ENCODE measurements around the gene E2F1. TPM values are rescaled to one million over a fixed set of nuclear protein-coding genes. Genes with fewer than 3 reads are reported as not detected.

E2F1 gene
- total and polyA plus RNA-seq, 7 experiments from 2014 or later, result 0.46 to 61.6 (median 1.5) TPM; not detected in 1

- H3K27ac ChIP-seq (ENCODE audit: low read depth, low read length), result no peak overlapping the region
- H3K9me3 Mint-ChIP-seq, result peaks cover 0 to 14% (median 0%) of the 10 kb centered on the region in 11 donors
- CTCF ChIA-PET, result no interaction called here
- intact Hi-C loops (cut with micrococcal nuclease), result no loop called here
- H3K4me1 Mint-ChIP-seq, result peaks cover 0 to 7% (median 0%) of the 10 kb centered on the region in 7 donors
- no peaks in the 10 kb centered on the region for H3K9me3 ChIP-seq (ENCODE audit: control insufficient read depth in 2 of 3, low read length in 3 of 3)
- H3K27me3 Mint-ChIP-seq, result no peaks in the 10 kb centered on the region
- no peak overlapping the region for H3K4me3 ChIP-seq (ENCODE audit: low read length)
- ATAC-seq, result no peak
- H3K4me3 Mint-ChIP-seq, result no peak overlapping the region
- H3K4me1 ChIP-seq (ENCODE audit: control insufficient read depth in 2 of 2, insufficient read depth in 2 of 2, low read length in 2 of 2), result no peaks in the 10 kb centered on the region
- POLR2A ChIA-PET, result interaction anchor here (0.8 kb wide), 1 partner anchor 15 kb away, joined by 4 read pairs; no protein-coding TSS in a partner anchor
- no peak overlapping the region for H3K27ac Mint-ChIP-seq
- no peaks in the 10 kb centered on the region for H3K36me3 ChIP-seq (ENCODE audit: control insufficient read depth in 2 of 3, insufficient read depth in 3 of 3, low read length in 3 of 3)
- peaks cover 0 to 9% (median 0%) of the 10 kb centered on the region in 5 donors for H3K36me3 Mint-ChIP-seq
- DNase-seq, result no peak
- H3K27me3 ChIP-seq (ENCODE audit: control insufficient read depth in 2 of 2, insufficient read depth in 2 of 2, low read length in 2 of 2), result no peaks in the 10 kb centered on the region
Observed at GRCh38 chr20:33697129-33697528, 10.9 kb upstream of the E2F1 start.

DNA sequence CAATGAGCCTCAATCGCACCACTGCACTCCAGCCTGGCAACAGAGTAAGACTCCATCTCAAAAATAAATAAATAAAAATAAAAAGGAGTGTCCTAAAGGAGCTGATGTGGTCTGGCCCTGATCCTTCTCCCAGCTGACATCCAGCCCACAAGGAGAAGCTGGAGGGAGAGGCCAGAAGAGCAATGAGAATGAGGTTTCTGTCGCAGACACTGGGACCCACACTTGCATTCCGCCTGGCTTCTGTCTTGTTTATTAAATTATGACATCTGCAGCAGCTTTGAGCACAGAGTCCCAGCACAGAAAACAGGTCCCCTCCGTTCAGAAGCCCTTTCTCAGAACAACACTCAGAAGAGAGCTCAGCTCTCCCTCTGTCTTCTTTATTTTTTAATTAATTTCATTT is 10.3 kb upstream of the E2F1 start:
- H3K4me3 Mint-ChIP-seq, result no peak overlapping the region
- Histone ChIP-seq H3K4me3 (ENCODE audit: low read length) (no peak overlapping the region), H3K27me3 (ENCODE audit: control insufficient read depth in 2 of 2, insufficient read depth in 2 of 2, low read length in 2 of 2) (no peaks in the 10 kb centered on the region), H3K9me3 (ENCODE audit: control insufficient read depth in 2 of 3, low read length in 3 of 3) (no peaks in the 10 kb centered on the region), H3K27ac (ENCODE audit: low read depth, low read length) (no peak overlapping the region), H3K4me1 (ENCODE audit: control insufficient read depth in 2 of 2, insufficient read depth in 2 of 2, low read length in 2 of 2) (no peaks in the 10 kb centered on the region), H3K36me3 (ENCODE audit: control insufficient read depth in 2 of 3, insufficient read depth in 3 of 3, low read length in 3 of 3) (no peaks in the 10 kb centered on the region)
- POLR2A ChIA-PET, result interaction anchor here (0.8 to 0.9 kb wide), 3 partner anchors 16 to 121 kb away, joined by 3 to 4 read pairs (median 3); partner anchors contain the start of gene PXMP4
- H3K27ac Mint-ChIP-seq, result no peak overlapping the region
- H3K9me3 Mint-ChIP-seq, result peaks cover 0 to 10% (median 0%) of the 10 kb centered on the region in 11 donors
- H3K36me3 Mint-ChIP-seq, result peaks cover 0 to 6% (median 0%) of the 10 kb centered on the region in 5 donors
- intact Hi-C loops (cut with micrococcal nuclease), result no loop called here
- CTCF ChIA-PET, result interaction anchor here (1.2 kb wide), 1 partner anchor 25 kb away, joined by 3 read pairs; no protein-coding TSS in a partner anchor
- H3K27me3 Mint-ChIP-seq, result no peaks in the 10 kb centered on the region
- H3K4me1 Mint-ChIP-seq, result peaks cover 0 to 9% (median 0%) of the 10 kb centered on the region in 7 donors
- DNase-seq (no peak), ATAC-seq (no peak)

- Histone ChIP-seq H3K4me1 (ENCODE audit: control insufficient read depth in 2 of 2, insufficient read depth in 2 of 2, low read length in 2 of 2) (peaks cover 0 to 5% of the 10 kb centered on the region in 2 donors), H3K36me3 (ENCODE audit: control insufficient read depth in 2 of 3, insufficient read depth in 3 of 3, low read length in 3 of 3) (no peaks in the 10 kb centered on the region), H3K27me3 (ENCODE audit: control insufficient read depth in 2 of 2, insufficient read depth in 2 of 2, low read length in 2 of 2) (no peaks in the 10 kb centered on the region), H3K9me3 (ENCODE audit: control insufficient read depth in 2 of 3, low read length in 3 of 3) (no peaks in the 10 kb centered on the region), H3K27ac (ENCODE audit: low read depth, low read length) (no peak overlapping the region), H3K4me3 (ENCODE audit: low read length) (no peak overlapping the region)
- Mint-ChIP-seq H3K4me3 (no peak overlapping the region), H3K9me3 (peaks cover 0 to 10% (median 0%) of the 10 kb centered on the region in 11 donors), H3K27ac (peak overlapping the region in 4 of 9 donors; percentile 48 to 82 (median 66)), H3K4me1 (peaks cover 5 to 20% (median 7%) of the 10 kb centered on the region in 7 donors), H3K27me3 (no peaks in the 10 kb centered on the region), H3K36me3 (peaks cover 0 to 6% (median 0%) of the 10 kb centered on the region in 5 donors)
- DNase-seq (no peak), ATAC-seq (no peak)
- ChIA-PET POLR2A (interaction anchor here (0.6 to 1.0 kb wide), 3 partner anchors 19 to 373 kb away, joined by 3 read pairs; no protein-coding TSS in a partner anchor), CTCF (no interaction called here)
- intact Hi-C loops (cut with micrococcal nuclease), result no loop called here
Observed at GRCh38 chr20:33694639-33695012, 8.4 kb upstream of the E2F1 start.

- Histone ChIP-seq H3K36me3 (ENCODE audit: control insufficient read depth in 2 of 3, insufficient read depth in 3 of 3, low read length in 3 of 3) (no peaks in the 10 kb centered on the region), H3K27me3 (ENCODE audit: control insufficient read depth in 2 of 2, insufficient read depth in 2 of 2, low read length in 2 of 2) (no peaks in the 10 kb centered on the region), H3K9me3 (ENCODE audit: control insufficient read depth in 2 of 3, low read length in 3 of 3) (no peaks in the 10 kb centered on the region), H3K4me1 (ENCODE audit: control insufficient read depth in 2 of 2, insufficient read depth in 2 of 2, low read length in 2 of 2) (peaks cover 0 to 11% of the 10 kb centered on the region in 2 donors), H3K4me3 (ENCODE audit: low read length) (no peak overlapping the region), H3K27ac (ENCODE audit: low read depth, low read length) (no peak overlapping the region)
- no peak for ATAC-seq
- Mint-ChIP-seq H3K9me3 (peaks cover 0 to 10% (median 0%) of the 10 kb centered on the region in 11 donors), H3K27me3 (no peaks in the 10 kb centered on the region), H3K36me3 (peaks cover 0 to 6% (median 0%) of the 10 kb centered on the region in 5 donors), H3K4me3 (no peak overlapping the region), H3K27ac (peak overlapping the region in 4 of 9 donors; percentile 48 to 82 (median 66)), H3K4me1 (peaks cover 7 to 26% (median 14%) of the 10 kb centered on the region in 7 donors)
- intact Hi-C loops (cut with micrococcal nuclease), result no loop called here
- POLR2A ChIA-PET, result interaction anchor here (0.7 to 1.0 kb wide), 2 partner anchors 37 to 374 kb away, joined by 3 read pairs; no protein-coding TSS in a partner anchor
- CTCF ChIA-PET, result no interaction called here
- DNase-seq, result no peak
Observed at GRCh38 chr20:33693741-33694638, 7.8 kb upstream of the E2F1 start.

DNA sequence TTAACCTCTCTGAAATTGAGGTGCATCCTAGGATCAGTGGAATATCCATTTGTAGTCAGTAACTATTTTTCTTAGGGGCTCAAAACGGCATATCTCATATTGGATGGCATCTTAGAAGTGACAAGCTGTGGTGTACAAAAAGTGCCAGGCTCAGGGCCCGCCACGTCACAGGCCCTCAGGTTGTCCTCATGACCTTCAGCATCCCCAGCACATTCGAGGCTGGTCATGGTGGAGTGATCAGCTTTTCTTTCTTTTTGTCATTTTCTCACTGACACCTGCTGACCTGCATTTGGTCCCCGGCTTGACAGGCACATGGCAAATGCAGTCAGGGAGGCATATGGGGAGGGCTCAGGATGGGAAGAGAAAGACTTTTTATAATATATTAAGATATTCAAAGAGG is 7.1 kb upstream of the E2F1 start:
- H3K36me3 Mint-ChIP-seq, result peaks cover 0 to 4% (median 0%) of the 10 kb centered on the region in 5 donors

DNA sequence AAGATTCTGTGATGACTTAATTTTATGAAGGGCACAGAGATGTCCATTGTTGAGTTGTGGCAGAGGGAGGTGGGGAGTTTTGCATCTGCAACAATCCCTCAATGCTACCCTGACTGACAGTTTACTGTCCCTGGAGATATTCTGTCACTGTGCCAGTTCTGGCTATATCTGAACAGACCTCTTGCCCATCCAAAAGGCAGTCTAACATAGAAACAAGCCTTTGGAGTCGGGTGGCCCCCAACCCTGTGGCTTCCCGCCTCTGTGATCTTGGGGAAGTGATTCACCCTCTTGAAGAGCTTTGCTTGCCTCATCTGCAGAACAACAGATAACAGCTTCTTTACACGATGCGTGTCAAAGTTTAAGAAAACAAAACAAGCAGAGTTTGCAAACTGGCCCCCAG is 3.8 kb upstream of the E2F1 start:
- ChIA-PET CTCF (interaction anchor here (0.8 kb wide), 1 partner anchor 722 kb away, joined by 4 read pairs; no protein-coding TSS in a partner anchor), POLR2A (interaction anchor here (0.6 to 2.9 kb wide), 9 partner anchors 10 to 167 kb away, joined by 3 to 19 read pairs (median 7); partner anchors contain the start of genes ACTL10, C20orf144, PXMP4 and ZNF341)

More for the DNA sequence above, 7.1 kb upstream of the E2F1 start:
- no peak for DNase-seq
- Mint-ChIP-seq H3K9me3 (peaks cover 0 to 10% (median 0%) of the 10 kb centered on the region in 11 donors), H3K4me1 (peaks cover 9 to 33% (median 21%) of the 10 kb centered on the region in 7 donors), H3K27me3 (no peaks in the 10 kb centered on the region), H3K4me3 (no peak overlapping the region), H3K27ac (no peak overlapping the region)
- ChIA-PET CTCF (no interaction called here), POLR2A (no interaction called here)
- no peak for ATAC-seq
- no peak overlapping the region for H3K4me3 ChIP-seq (ENCODE audit: low read length)
- no peak overlapping the region for H3K27ac ChIP-seq (ENCODE audit: low read depth, low read length)
- intact Hi-C loops (cut with micrococcal nuclease), result no loop called here
- H3K27me3 ChIP-seq (ENCODE audit: control insufficient read depth in 2 of 2, insufficient read depth in 2 of 2, low read length in 2 of 2), result no peaks in the 10 kb centered on the region
- H3K36me3 ChIP-seq (ENCODE audit: control insufficient read depth in 2 of 3, insufficient read depth in 3 of 3, low read length in 3 of 3), result no peaks in the 10 kb centered on the region
- H3K4me1 ChIP-seq (ENCODE audit: control insufficient read depth in 2 of 2, insufficient read depth in 2 of 2, low read length in 2 of 2), result peaks cover 0 to 12% of the 10 kb centered on the region in 2 donors
- no peaks in the 10 kb centered on the region for H3K9me3 ChIP-seq (ENCODE audit: control insufficient read depth in 2 of 3, low read length in 3 of 3)

More for the DNA sequence above, 3.8 kb upstream of the E2F1 start:
- Mint-ChIP-seq H3K4me3 (peak overlapping the region in 9 of 10 donors; percentile 18 to 73 (median 61)), H3K4me1 (peaks cover 11 to 50% (median 37%) of the 10 kb centered on the region in 7 donors), H3K27ac (peak overlapping the region; percentile 4 to 95 (median 77)), H3K36me3 (peaks cover 0 to 4% (median 0%) of the 10 kb centered on the region in 5 donors), H3K9me3 (no peaks in the 10 kb centered on the region), H3K27me3 (no peaks in the 10 kb centered on the region)
- H3K27me3 ChIP-seq (ENCODE audit: control insufficient read depth in 2 of 2, insufficient read depth in 2 of 2, low read length in 2 of 2), result no peaks in the 10 kb centered on the region
- DNase-seq (peak in 3 of 9 donors; percentile 30 to 57 (median 56)), ATAC-seq (peak; percentile 12)
- H3K27ac ChIP-seq (ENCODE audit: low read depth, low read length), result peak overlapping the region; percentile 28
- no peak overlapping the region for H3K4me3 ChIP-seq (ENCODE audit: low read length)
- H3K4me1 ChIP-seq (ENCODE audit: control insufficient read depth in 2 of 2, insufficient read depth in 2 of 2, low read length in 2 of 2), result peaks cover 3 to 26% of the 10 kb centered on the region in 2 donors
- no peaks in the 10 kb centered on the region for H3K9me3 ChIP-seq (ENCODE audit: control insufficient read depth in 2 of 3, low read length in 3 of 3)
- no peaks in the 10 kb centered on the region for H3K36me3 ChIP-seq (ENCODE audit: control insufficient read depth in 2 of 3, insufficient read depth in 3 of 3, low read length in 3 of 3)
- intact Hi-C loops (cut with micrococcal nuclease), result no loop called here
